Measurements from ENCODE around the gene TUBA3D.
"Not testable (repeated sequence)": the region's sequence is repeated elsewhere in the genome, so short reads cannot be mapped to it uniquely, and the experiment has no call there.

Gene TUBA3D

DNA sequence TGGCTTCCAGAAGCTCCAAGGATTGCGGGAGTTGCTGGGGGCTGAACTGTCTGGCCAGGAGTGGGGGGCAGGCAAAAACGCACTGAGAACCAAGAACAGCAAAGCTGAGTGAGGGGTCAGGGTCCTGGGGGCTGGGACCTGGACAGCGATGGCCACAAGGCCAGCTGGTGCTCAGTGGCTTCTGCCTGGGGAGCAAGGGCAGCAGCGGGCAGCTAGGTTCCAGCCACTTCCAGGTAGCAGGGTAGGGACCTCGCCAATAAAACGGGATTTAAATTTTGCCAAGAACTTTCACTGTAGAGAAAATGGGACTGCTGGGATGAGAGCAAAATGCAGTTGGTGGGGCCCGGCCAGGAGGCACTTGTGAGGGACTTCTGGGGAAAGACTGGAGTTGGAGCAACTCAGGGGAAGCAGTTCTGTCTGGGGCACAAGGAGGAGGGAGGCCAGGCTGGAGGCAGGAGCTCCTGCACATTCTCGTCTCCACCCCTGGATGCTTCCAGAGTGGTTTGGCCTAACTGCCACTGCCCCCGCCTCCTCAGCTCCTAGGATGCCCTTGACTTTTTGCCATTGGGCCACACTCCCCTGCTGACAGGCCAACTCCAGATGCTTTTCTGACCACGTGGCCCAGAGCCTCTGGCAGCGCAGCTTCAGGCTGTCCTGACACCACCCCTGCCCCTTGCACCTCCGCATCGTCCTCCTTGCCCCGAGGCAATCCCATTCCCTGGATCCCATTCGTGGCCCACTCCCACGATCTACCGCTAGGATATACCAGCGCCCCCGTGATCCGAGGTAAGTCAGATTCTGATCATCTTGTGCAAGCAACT, 46.3 kb downstream of the TUBA3D start:
- TF ChIP-seq, protein P1, sequence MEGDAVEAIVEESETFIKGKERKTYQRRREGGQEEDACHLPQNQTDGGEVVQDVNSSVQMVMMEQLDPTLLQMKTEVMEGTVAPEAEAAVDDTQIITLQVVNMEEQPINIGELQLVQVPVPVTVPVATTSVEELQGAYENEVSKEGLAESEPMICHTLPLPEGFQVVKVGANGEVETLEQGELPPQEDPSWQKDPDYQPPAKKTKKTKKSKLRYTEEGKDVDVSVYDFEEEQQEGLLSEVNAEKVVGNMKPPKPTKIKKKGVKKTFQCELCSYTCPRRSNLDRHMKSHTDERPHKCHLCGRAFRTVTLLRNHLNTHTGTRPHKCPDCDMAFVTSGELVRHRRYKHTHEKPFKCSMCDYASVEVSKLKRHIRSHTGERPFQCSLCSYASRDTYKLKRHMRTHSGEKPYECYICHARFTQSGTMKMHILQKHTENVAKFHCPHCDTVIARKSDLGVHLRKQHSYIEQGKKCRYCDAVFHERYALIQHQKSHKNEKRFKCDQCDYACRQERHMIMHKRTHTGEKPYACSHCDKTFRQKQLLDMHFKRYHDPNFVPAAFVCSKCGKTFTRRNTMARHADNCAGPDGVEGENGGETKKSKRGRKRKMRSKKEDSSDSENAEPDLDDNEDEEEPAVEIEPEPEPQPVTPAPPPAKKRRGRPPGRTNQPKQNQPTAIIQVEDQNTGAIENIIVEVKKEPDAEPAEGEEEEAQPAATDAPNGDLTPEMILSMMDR (IDR thresholded peaks at IDR 0.05; ENCODE audit: borderline replicate concordance, insufficient read depth, low read depth, low read length): no peak
- no peak overlapping the region for H3K4me3 ChIP-seq (ENCODE audit: low read depth, low read length)

DNA sequence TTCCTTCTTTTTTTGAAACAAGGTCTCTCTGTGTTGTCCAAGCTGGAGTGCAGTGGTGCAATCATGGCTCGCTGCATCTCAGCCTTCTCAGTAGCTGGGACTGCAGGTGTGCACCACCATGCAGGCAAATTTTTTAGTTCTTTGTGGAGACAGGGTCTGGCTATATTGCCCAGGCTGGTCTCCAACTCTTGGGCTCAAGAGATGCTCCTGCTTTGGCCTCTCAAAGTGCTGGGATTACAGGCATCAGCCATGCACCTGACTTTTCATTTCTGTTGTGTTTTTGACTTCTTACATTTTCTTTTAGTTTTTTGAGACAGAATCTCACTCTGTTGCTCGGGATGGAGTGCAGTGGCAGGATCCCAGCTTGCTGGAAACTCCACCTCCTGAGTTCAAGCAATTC, 49.3 kb downstream of the TUBA3D start:
- H3K4me3 ChIP-seq (ENCODE audit: low read depth, low read length): not testable (repeated sequence)

DNA sequence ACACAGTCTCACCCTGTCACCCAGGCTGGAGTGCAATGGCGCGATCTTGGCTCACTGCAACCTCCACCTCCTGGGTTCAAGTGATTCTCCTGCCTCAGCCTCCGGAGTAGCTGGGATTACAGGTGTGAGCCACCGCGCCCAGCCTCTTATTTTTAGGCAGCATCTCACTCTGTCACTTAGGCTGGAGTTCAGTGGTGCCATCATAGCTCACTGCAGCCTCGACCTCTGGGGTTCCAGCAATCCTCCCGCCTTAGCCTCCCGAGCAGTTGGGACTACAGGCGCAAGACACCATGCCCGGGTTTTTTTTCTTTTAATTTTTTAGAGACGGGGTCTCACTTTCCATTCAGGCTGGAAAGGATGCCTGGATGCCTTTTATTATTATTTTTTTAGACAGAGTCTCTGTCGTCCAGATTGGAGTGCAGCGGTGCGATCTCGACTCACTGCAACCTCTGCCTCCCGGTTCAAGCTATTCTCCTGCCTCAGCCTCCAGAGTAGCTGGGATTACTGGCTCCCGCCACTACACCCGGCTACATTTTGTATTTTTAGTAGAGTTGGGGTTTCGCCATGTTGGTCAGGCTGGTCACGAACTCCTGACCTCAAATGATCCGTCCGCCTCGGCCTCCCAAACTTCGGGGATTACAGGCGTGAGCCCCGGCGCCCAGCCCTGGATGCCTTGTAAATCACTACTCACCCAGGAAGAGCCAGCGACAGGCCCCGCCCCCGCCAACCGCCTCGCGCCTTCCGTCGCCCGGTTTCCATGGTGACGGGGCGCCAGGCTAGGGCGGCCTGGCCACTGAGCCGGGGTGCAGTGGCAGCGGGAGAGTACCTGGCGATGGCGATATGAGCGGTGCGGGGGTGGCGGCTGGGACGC, 51.4 kb downstream of the TUBA3D start, which contains the start of gene CCDC74A:
CCDC74A (plus strand) TSS at position 758 of the 871 bp plus-strand sequence; CDS start at position 841, 83 bp downstream.
- peak within 1 kb of the TSS; percentile 59 for H3K4me3 ChIP-seq (ENCODE audit: low read depth, low read length)

DNA sequence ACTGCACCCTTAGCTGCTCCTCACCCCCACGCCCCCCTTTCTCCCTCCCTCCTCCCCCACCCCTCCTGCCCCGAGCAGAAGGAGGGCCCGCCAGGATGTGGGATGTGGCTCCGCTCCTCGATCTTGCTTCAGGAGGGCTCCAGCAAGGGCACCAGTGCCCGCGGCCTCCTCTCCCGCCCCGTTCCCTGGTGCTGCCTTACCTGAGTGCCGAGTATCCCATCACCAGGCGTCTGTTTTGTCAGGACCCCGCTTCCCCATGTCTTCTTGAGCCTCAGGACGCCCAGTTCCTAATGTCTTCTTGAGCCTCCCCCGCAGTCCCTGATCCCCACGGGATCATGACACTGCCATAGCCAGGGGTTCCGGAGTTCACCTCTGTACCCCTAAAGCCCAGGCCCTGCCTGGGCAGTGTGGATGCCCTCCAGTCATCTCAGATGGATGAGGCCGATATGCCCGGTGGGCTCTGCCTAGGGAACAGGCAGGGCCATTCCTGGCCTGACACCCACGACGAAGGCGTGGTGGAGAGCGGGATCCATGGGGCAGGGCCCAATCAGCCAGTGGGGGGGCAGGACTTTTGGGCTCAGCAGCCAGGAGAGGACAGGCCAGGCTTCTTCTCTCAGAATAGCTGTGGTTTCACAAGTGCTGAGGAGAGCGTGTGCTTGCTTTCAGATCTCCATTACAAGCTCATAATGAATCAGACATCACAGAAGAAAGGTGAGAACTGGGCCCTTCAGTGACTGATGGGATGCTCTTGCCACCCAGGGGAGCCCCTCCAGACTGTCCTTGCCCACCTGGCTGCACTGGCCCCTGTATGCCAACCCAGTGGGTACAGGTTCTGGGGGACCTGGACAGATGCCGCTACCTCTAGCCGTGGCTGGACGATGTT, 53.3 kb downstream of the TUBA3D start:
- peak overlapping the region; percentile 59 for H3K4me3 ChIP-seq (ENCODE audit: low read depth, low read length)

DNA sequence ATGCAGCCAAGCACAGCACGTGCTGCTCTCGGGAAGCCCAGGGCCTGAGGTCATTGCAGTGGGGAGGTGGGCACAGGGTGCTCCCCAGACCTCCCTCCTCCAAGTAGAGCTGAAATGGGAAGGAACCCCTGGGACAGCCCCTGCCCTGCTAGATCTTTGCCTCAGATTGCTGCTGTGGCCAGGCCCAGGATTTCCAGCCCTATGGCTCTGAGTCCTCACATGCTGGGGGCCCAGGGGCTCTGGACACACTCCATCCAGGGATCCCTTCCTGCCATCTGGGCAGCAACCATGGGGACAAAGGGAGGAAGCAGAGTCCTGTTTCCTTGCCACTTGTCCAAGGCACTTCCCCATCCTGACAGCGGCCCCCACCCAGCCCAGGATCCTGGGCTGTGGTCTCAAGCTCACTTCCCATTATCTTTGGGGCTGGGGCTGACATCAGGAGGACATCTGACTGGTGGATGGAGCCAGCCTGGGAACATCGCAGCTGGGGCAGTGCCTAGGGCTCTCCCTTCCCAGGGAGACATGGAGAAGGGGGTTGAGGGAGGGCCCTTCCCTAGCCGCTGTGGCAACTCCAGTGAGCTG, 54.0 kb downstream of the TUBA3D start:
- H3K4me3 ChIP-seq (ENCODE audit: low read depth, low read length): not testable (repeated sequence)

DNA sequence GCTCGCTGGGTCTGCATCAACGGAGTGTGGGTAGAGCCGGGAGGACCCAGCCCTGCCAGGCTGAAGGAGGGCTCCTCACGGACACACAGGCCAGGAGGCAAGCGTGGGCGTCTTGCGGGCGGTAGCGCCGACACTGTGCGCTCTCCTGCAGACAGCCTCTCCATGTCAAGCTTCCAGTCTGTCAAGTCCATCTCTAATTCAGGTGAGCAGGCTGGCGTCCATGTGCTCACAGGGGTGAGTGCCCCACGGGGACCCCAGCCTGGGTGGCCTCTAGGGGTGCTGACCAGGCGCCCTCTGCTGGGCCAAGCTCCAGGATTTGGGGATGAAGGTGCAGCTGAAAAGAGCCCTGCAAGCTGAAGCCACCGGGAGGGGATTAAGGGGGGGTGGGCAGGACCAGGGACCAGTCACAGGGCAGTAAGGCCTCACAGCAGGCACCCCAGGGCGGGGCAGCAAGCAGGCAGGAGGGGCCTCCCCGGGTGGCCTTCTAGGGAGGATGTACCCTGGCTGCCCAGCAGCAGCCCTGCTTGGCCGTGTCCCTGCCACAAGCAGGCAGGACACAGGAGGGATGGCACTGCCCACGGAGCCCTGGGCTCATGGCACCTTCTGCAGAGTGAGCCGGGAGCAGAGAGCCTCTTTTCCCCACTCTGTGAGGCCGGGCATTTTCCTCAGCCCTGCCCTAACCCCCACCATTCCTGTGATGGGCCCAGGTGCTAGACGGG, 54.9 kb downstream of the TUBA3D start:
- H3K4me3 ChIP-seq (ENCODE audit: low read depth, low read length): peak overlapping the region; percentile 23

DNA sequence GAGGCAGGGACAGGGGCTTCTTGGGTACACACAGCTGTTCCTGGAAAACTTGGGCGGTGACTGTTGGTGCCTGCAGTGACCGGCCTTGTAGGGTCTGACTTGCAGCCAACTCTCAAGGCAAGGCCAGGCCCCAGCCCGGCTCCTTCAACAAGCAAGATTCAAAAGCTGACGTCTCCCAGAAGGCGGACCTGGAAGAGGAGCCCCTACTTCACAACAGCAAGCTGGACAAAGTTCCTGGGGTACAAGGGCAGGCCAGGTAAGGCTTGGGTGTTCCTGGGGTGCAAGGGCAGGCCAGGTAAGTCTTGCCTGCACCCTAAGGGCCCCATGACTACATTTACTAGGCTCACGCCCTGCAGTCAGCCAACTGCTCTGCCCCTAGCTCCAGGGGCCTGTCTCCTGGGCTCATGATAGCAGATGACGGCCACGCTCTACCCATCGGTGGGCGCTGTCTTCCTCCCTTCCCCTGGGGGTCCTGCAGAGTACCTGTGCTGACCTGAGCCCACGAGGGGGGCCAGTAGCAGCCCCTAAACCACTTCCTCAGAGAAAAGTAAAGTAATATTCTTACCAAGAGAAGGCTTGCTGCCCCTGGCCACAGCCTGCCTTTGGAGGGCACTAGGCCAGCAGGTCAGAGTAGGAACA, 55.7 kb downstream of the TUBA3D start:
- H3K4me3 ChIP-seq (ENCODE audit: low read depth, low read length): not testable (repeated sequence)
